Suprapubic skin (tissue), 4 donors: ENCODE data around the gene ETFDH. TPM values are rescaled to one million over a fixed set of nuclear protein-coding genes. Genes with fewer than 3 reads are reported as not detected.
A peak's percentile ranks its signal among the peaks of the same experiment; 100 is the strongest.
"Not testable (repeated sequence)": the region's sequence is repeated elsewhere in the genome, so short reads cannot be mapped to it uniquely, and the experiment has no call there.

ENCODE experiments used
- DNase-seq, 2 donors: peaks; one replicate each; pipeline ENCODE4 v3.0.0-alpha.2; 2019; ENCODE audit warnings: low spot score in 2 of 2
- H3K27ac ChIP-seq: fragments of 200-600 bp; sonication (generic); one replicate; pipeline ENCODE4 v1.5.1; 2019
- H3K27me3 ChIP-seq: fragments of 200-600 bp; sonication (generic); one replicate; pipeline ENCODE4 v1.5.1; 2019
- H3K36me3 ChIP-seq: fragments of 200-600 bp; sonication (generic); one replicate; pipeline ENCODE4 v1.5.1; 2019
- H3K4me1 ChIP-seq: fragments of 200-600 bp; sonication (generic); one replicate; pipeline ENCODE4 v1.5.1; 2019
- H3K4me3 ChIP-seq: fragments of 200-600 bp; sonication (generic); one replicate; pipeline ENCODE4 v1.5.1; 2019; ENCODE audit warnings: mild to moderate bottlenecking
- H3K9me3 ChIP-seq: fragments of 200-600 bp; sonication (generic); one replicate; pipeline ENCODE4 v1.5.1; 2019
- EP300 ChIP-seq: sonication (generic); formaldehyde crosslinking; IDR thresholded peaks from one replicate; pipeline ENCODE4 v1.6.1; 2017; ENCODE audit warnings: antibody characterized with exemption
- POLR2A ChIP-seq, 2 donors: fragments of 450-650 bp; IDR thresholded peaks; one replicate each; pipeline ENCODE4 v1.6.1; 2017; ENCODE audit warnings: antibody characterized with exemption in 2 of 2, mild to moderate bottlenecking in 2 of 2, moderate library complexity in 2 of 2
- POLR2AphosphoS5 ChIP-seq, 3 donors: sonication (generic); formaldehyde crosslinking; IDR thresholded peaks; one replicate each; pipeline ENCODE4 v1.6.1; 2017; ENCODE audit warnings: antibody characterized with exemption in 3 of 3
- WGBS: methylation state at CpG from one replicate; pipeline ENCODE4 v1.1.5; 2018; 5-methylcytosine and 5-hydroxymethylcytosine counted together
- total RNA-seq, 4 donors: library from RNA; depleted of rRNA; stranded (reverse); fragments of >200 nt; gene quantifications; one replicate each; pipeline ENCODE4 v1.1.0, GENCODE V29; 2016
- TF ChIP-seq, protein P1 (sequence below), 2 donors: fragments of 200-600 bp in 1 of 2; fragments of 450-650 bp in 1 of 2; sonication (generic) in 1 of 2; IDR thresholded peaks; one replicate each; pipeline ENCODE4 v1.5.1; 2016 to 2019; ENCODE audit warnings: antibody characterized with exemption in 2 of 2, mild to moderate bottlenecking in 1 of 2, moderate library complexity in 1 of 2

The ETFDH gene
- total RNA-seq, 4 donors from 2014 or later: 44.9 to 204 (median 50.3) TPM

DNA sequence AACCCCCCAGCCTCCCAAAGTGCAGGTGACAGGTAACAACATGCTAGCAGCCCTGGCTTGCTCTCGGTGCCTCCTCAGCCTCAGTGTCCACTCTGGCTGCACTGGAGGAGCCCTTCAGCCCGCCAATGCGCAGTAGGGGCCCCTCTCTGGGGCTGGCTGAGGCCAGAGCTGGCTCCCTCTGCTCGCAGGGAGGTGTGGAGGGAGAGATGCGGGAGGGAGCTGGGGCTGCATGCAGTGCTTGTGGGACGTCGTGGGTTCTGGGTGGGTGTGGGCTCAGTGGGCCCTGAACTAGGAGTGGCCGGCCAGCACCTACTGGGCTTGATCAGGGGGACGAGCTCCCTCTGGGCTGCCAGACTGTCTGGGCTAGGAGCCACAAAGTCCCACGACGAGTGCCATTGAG lies 14.8 kb upstream of the ETFDH start:
- no peak for DNase-seq
- no peaks in the 10 kb centered on the region for H3K4me1 ChIP-seq
- 95% methylated on average over 4 of the region's 11 CpGs for WGBS
- H3K9me3 ChIP-seq: no peaks in the 10 kb centered on the region
- H3K27ac ChIP-seq: no peak overlapping the region
- H3K36me3 ChIP-seq: no peaks in the 10 kb centered on the region
- H3K27me3 ChIP-seq: no peaks in the 10 kb centered on the region
- no peak overlapping the region for H3K4me3 ChIP-seq
- TF ChIP-seq POLR2A (IDR thresholded peaks at IDR 0.05) (no peak), EP300 (no peak), POLR2AphosphoS5 (IDR thresholded peaks at IDR 0.05) (no peak)
- TF ChIP-seq, protein P1, sequence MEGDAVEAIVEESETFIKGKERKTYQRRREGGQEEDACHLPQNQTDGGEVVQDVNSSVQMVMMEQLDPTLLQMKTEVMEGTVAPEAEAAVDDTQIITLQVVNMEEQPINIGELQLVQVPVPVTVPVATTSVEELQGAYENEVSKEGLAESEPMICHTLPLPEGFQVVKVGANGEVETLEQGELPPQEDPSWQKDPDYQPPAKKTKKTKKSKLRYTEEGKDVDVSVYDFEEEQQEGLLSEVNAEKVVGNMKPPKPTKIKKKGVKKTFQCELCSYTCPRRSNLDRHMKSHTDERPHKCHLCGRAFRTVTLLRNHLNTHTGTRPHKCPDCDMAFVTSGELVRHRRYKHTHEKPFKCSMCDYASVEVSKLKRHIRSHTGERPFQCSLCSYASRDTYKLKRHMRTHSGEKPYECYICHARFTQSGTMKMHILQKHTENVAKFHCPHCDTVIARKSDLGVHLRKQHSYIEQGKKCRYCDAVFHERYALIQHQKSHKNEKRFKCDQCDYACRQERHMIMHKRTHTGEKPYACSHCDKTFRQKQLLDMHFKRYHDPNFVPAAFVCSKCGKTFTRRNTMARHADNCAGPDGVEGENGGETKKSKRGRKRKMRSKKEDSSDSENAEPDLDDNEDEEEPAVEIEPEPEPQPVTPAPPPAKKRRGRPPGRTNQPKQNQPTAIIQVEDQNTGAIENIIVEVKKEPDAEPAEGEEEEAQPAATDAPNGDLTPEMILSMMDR (IDR thresholded peaks at IDR 0.05): no peak

DNA sequence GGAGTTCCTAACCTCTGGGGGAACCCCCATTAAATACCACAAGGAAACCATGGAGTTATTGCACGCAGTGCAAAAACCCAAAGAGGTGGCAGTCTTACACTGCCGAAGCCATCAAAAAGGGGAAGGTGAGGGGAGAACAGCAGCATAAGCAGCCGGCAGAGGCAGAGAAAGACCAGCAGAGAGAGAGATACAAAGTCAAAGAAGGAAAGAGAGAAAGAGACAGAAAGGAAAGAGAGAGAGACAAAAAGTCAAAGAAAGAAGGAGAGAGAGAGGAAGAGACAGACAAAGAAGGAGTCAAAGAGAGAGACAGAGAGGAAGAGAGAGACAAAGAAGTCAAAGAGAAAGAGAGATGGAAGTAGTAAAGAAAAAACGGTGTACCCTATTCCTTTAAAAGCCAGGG lies 8.8 kb upstream of the ETFDH start:
- H3K27ac ChIP-seq, H3K4me1 ChIP-seq, H3K27me3 ChIP-seq, H3K9me3 ChIP-seq, H3K4me3 ChIP-seq, DNase-seq, H3K36me3 ChIP-seq: not testable (repeated sequence)
- WGBS: 56% methylated on average over 4 of the region's 4 CpGs

DNA sequence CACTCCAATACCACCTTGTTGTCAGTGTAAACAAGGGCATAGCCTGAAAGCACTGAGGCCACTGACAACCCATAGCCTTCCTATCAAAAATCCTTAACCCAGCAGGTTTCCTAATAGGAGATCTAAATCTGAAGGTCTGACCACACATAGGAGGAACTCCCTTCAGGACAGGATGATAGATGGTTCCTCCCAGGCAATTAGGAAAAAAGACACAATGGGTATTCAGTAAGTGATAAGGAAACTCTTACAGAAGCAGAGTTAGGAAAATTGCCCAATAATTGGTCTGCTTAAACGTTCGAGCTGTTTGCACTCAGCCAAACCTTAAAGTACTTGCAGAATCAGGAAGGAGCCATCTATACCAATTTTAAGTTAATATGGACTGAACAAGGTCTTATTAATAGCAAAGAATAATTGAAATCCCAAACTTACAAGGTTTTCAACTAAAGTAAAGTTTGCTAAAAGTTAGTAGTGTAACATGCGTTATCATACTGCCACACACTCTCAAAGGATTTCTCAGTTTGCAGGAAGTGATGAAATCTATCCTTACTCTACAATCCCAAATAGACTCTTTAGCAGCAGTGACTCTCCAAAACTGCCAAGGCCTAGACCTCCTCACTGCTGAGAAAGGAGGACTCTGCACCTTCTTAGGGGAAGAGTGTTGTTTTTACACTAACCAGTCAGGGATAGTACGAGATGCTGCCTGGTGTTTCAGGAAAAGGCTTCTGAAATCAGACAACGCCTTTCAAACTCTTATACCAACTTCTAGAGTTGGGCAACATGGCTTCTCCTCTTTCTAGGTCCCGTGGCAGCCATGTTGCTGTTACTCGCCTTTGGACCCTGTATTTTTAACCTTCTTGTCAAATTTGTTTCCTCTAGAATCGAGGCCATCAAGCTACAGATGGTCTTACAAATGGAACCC lies 8.1 kb upstream of the ETFDH start:
- not testable (repeated sequence) for H3K27me3 ChIP-seq, H3K4me1 ChIP-seq, DNase-seq, H3K4me3 ChIP-seq, H3K36me3 ChIP-seq, H3K27ac ChIP-seq, H3K9me3 ChIP-seq
- 87% methylated on average over 8 of the region's 8 CpGs for WGBS

DNA sequence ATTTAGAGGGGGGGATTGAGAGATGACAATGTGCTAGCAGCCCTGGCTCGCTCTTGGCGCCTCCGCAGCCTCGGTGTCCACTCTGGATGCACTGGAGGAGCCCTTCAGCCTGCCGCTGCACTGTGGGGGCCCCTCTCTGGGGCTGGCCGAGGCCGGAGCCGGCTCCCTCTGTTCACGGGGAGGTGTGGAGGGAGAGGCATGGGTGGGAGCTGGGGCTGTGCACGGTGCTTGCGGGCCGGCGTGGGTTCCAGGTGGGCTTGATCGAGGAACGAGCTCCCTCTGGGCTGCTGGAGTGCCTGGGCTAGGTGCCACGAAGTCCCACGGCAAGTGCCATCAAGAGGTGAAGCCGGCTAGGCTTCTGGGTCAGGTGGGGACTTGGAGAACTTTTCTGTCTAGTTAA lies 7.3 kb upstream of the ETFDH start:
- H3K9me3 ChIP-seq: no peaks in the 10 kb centered on the region
- H3K4me3 ChIP-seq: no peak overlapping the region
- H3K27ac ChIP-seq: no peak overlapping the region
- no peaks in the 10 kb centered on the region for H3K4me1 ChIP-seq
- WGBS: 97% methylated on average over 18 of the region's 18 CpGs
- TF ChIP-seq POLR2A (IDR thresholded peaks at IDR 0.05) (no peak), POLR2AphosphoS5 (IDR thresholded peaks at IDR 0.05) (no peak)
- no peaks in the 10 kb centered on the region for H3K27me3 ChIP-seq
- H3K36me3 ChIP-seq: no peaks in the 10 kb centered on the region
- no peak for DNase-seq

GRCh38 chr4:158666892-158667291 lies 5.2 kb upstream of the ETFDH start:
- H3K9me3 ChIP-seq: no peaks in the 10 kb centered on the region
- DNase-seq: no peak
- H3K36me3 ChIP-seq: no peaks in the 10 kb centered on the region
- TF ChIP-seq POLR2AphosphoS5 (IDR thresholded peaks at IDR 0.05) (no peak), EP300 (no peak), POLR2A (IDR thresholded peaks at IDR 0.05) (no peak)
- TF ChIP-seq, protein P1 (IDR thresholded peaks at IDR 0.05): no peak
- H3K27me3 ChIP-seq: no peaks in the 10 kb centered on the region
- no peak overlapping the region for H3K4me3 ChIP-seq
- 90% methylated on average over 2 of the region's 2 CpGs for WGBS
- H3K27ac ChIP-seq: no peak overlapping the region
- peaks cover 11% of the 10 kb centered on the region for H3K4me1 ChIP-seq

DNA sequence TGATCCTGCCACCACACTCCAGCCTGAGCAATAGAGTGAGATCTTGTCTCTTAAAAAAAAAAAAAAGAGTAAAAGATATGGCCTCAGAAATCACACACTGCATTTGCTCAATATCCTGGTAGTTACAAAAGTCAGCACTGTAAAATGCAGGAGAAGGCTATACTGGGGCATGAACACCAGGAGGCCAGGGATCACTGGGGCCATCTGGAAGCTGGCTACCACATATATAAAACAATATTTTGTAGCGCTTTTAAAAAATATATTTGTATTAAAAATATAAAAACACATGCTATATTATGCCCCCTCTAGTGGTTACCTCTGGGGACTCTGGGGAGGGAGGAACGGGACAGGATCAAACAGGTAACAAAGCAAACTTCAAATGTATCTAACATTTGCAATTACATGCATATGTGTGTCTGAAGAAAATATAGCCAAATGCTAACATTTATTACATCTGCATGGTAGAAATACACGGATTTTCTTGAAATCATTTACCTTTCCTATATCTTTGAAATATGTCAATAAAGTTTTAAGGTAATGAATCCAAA lies 4.4 kb upstream of the ETFDH start:
- Histone ChIP-seq H3K27ac (no peak overlapping the region), H3K9me3 (no peaks in the 10 kb centered on the region), H3K4me1 (peaks cover 14% of the 10 kb centered on the region), H3K27me3 (no peaks in the 10 kb centered on the region), H3K4me3 (no peak overlapping the region), H3K36me3 (no peaks in the 10 kb centered on the region)
- DNase-seq: no peak
- WGBS: 89% methylated on average over 3 of the region's 3 CpGs
- TF ChIP-seq POLR2A (IDR thresholded peaks at IDR 0.05) (no peak), EP300 (no peak), POLR2AphosphoS5 (IDR thresholded peaks at IDR 0.05) (no peak)
- TF ChIP-seq, protein P1 (IDR thresholded peaks at IDR 0.05): peak in 1 of 2 donors; percentile 57
